H1 (cell line): ENCODE measurements around the gene PAF1. TPM values are rescaled to one million over a fixed set of nuclear protein-coding genes. Genes with fewer than 3 reads are reported as not detected.

Source experiments
- RNF2 ChIP-seq: fragments of 200-900, 300-1000 bp; sonication (generic); IDR thresholded peaks from 2 replicates; pipeline ENCODE4 v1.7.1; 2016; ENCODE audit warnings: borderline replicate concordance, low read depth, mild to moderate bottlenecking, antibody characterized with exemption, low read length; ENCODE audit not compliant: poor library complexity, severe bottlenecking; ENCODE audit errors: missing control alignments
- polyA plus RNA-seq, 7 experiments: library from polyadenylated mRNA; depleted of rRNA in 3 of 7; stranded (reverse) in 5 of 7; unstranded in 2 of 7; fragments of >200 nt in 5 of 7; fragments of 200-250 nt in 2 of 7; gene quantifications; 1 replicate in 5 of 7; 2 replicates in 1 of 7; 4 replicates in 1 of 7; pipeline versions ENCODE4 v1.2.1 to v1.2.3, GENCODE V29; 2011 to 2013; ENCODE audit warnings: missing spikeins in 2 of 7, mixed read lengths in 2 of 7
- total RNA-seq: library from RNA; stranded (reverse); fragmentation: NEBNext Ultra II Directional; extraction: Animal tissue kit (Norgen Biotek cat#: 25700); gene quantifications from 2 replicates; pipeline ENCODE4 v1.2.1, GENCODE V29; 2021

PAF1 gene
- total and polyA plus RNA-seq, 2 of the 8 experiments (the other 6 are each of a cell fraction or from before 2014, with no cell fraction given): 31.4 to 58.6 TPM

DNA sequence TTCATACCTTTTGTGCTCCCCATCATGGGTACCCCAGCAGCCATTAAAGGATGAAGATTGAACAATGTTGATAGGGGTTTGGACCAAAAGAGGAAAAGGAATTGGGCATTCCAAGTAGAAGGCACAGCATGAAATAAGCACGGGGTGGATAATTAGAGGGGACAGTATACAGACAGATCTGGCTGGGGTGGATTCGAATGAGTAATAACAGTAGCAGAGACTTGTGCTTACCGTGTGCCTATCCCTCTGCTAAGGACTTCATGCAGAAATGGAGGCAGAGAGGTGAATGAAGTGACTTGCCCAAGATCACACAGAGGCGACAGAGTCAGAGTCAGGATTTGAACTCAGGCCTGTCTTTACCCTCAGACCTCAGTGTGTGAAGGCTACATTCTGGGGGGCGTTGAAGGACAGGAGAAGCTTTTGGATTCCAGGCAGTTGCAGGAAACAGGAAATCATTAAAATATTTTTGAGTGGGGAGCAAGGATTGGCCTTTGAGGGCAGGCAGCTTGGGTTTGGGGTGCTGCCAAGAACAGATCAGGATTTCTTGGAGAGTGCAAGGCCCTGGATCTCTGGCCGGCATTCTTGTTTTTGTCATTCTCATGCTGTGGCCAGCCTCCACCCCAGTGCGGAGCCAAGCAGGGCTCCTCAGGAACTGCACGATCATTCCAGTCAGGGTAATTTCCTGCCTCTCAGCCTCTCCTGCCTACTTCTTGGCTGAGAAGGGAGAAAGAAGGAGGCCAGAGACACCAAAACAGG lies 18.7 kb downstream of the PAF1 start (continued):
- TF ChIP-seq RNF2: no peak
